Caco-2 (cell line): Measurements from ENCODE around the gene NGEF. TPM values are rescaled to one million over a fixed set of nuclear protein-coding genes. Genes with fewer than 3 reads are reported as not detected.
A peak's percentile ranks its signal among the peaks of the same experiment; 100 is the strongest.

Experiments
- BruUV-seq: library from RNA; stranded (reverse); fragments of 400-500 nt; replicated peaks from 2 replicates; lab custom pipeline; 2021; lab: Mats Ljungman, UMichigan
- CTCF ChIA-PET: fragments of 300-600 bp; sonication (Branson Sonifier 250); formaldehyde crosslinking; loops from one replicate; lab custom pipeline; 2022; ENCODE audit warnings: antibody characterized with exemption; lab: Charles Lee
- POLR2A ChIA-PET: fragments of 300-600 bp; sonication (Branson Sonifier 250); formaldehyde crosslinking; loops from one replicate; lab custom pipeline; 2022; ENCODE audit warnings: antibody characterized with exemption; lab: Charles Lee
- DNase-seq, 2 experiments: peaks; one replicate each; pipeline versions ENCODE4 v3.0.0 to v3.0.0-alpha.2; 2020 to 2022
- H3K27me3 ChIP-seq: replicated peaks from 2 replicates; pipeline ENCODE4 v1.6.0; 2011; ENCODE audit warnings: low read length; ENCODE audit not compliant: control insufficient read depth, insufficient read depth
- H3K36me3 ChIP-seq: 2 replicates; pipeline ENCODE4 v1.5.1; 2011; ENCODE audit warnings: low read length; ENCODE audit not compliant: control insufficient read depth, insufficient read depth
- H3K4me1 ChIP-seq: fragments of 250-450 bp; sonication (Bioruptor Pico); 2 replicates; pipeline ENCODE4 v1.5.1; 2020; ENCODE audit warnings: mild to moderate bottlenecking
- H3K4me3 ChIP-seq: 2 replicates; pipeline ENCODE4 v1.5.1; 2011; ENCODE audit warnings: low read depth, mild to moderate bottlenecking, control low read depth, low read length
- H3K9me3 ChIP-seq: fragments of 250-450 bp; sonication (Bioruptor Pico); 2 replicates; pipeline ENCODE4 v1.5.1; 2020; ENCODE audit warnings: mild to moderate bottlenecking, moderate library complexity
- H3K27ac Mint-ChIP-seq: one replicate; pipeline ENCODE4 v1.8.0; 2022; ENCODE audit warnings: mixed read lengths; ENCODE audit not compliant: unreplicated experiment
- H3K27me3 Mint-ChIP-seq: one replicate; pipeline ENCODE4 v1.8.0; 2022; ENCODE audit warnings: mixed read lengths; ENCODE audit not compliant: insufficient read depth, unreplicated experiment
- H3K36me3 Mint-ChIP-seq: one replicate; pipeline ENCODE4 v1.8.0; 2022; ENCODE audit warnings: mild to moderate bottlenecking, mixed read lengths; ENCODE audit not compliant: insufficient read depth, unreplicated experiment
- H3K4me1 Mint-ChIP-seq: one replicate; pipeline ENCODE4 v1.8.0; 2022; ENCODE audit warnings: low read depth, mixed read lengths; ENCODE audit not compliant: unreplicated experiment
- H3K4me3 Mint-ChIP-seq: one replicate; pipeline ENCODE4 v1.8.0; 2022; ENCODE audit warnings: mild to moderate bottlenecking, moderate library complexity, mixed read lengths; ENCODE audit not compliant: unreplicated experiment
- H3K9me3 Mint-ChIP-seq: one replicate; pipeline ENCODE4 v1.8.0; 2022; ENCODE audit warnings: mixed read lengths; ENCODE audit not compliant: unreplicated experiment
- CTCF ChIP-seq, 2 experiments: fragments of 200-600 bp in 1 of 2; IDR thresholded peaks; 1 replicate in 1 of 2; 2 replicates in 1 of 2; pipeline versions ENCODE4 v1.5.1 to v1.8.0; 2011 to 2022; ENCODE audit warnings: antibody characterized with exemption in 1 of 2, control low read depth in 1 of 2, inconsistent platforms in 1 of 2, low read depth in 1 of 2, low read length in 1 of 2, mild to moderate bottlenecking in 1 of 2, moderate library complexity in 1 of 2; ENCODE audit not compliant: insufficient read depth in 1 of 2, severe bottlenecking in 1 of 2, unreplicated experiment in 1 of 2
- intact Hi-C: fragments of 100-400 bp; cut with micrococcal nuclease; formaldehyde crosslinking; loops from one replicate; pipeline ENCODE4 v1.10.0; 2022; ENCODE audit not compliant: unreplicated experiment
- total RNA-seq: library from RNA; stranded (reverse); gene quantifications from 2 replicates; pipeline ENCODE4 v1.2.3, GENCODE V29; 2022

Gene NGEF
- total RNA-seq, 1 experiment from 2014 or later = 0.77 TPM

- Mint-ChIP-seq H3K27me3 (peaks cover 2% of the 10 kb centered on the region), H3K4me1 (no peaks in the 10 kb centered on the region), H3K27ac (no peak overlapping the region), H3K36me3 (no peaks in the 10 kb centered on the region), H3K9me3 (no peaks in the 10 kb centered on the region), H3K4me3 (no peak overlapping the region)
- Histone ChIP-seq H3K4me3 (no peak overlapping the region), H3K27me3 (no peaks in the 10 kb centered on the region), H3K9me3 (no peaks in the 10 kb centered on the region), H3K4me1 (no peaks in the 10 kb centered on the region), H3K36me3 (no peaks in the 10 kb centered on the region)
- no TSS peak for BruUV-seq
- DNase-seq = no peak
- intact Hi-C loops = no loop called here
- POLR2A ChIA-PET = no interaction called here
- CTCF ChIA-PET = interaction anchor here (0.6 kb wide), 1 partner anchor 579 kb away, joined by 3 read pairs; no protein-coding TSS in a partner anchor
- no peak for TF ChIP-seq CTCF (IDR thresholded peaks at IDR 0.05; ENCODE audit: insufficient read depth in 1 of 2, low read depth in 1 of 2, low read length in 1 of 2, severe bottlenecking in 1 of 2, unreplicated experiment in 1 of 2)
Observed at GRCh38 chr2:232931636-232932035, 81.4 kb downstream of the NGEF start.

- DNase-seq = no peak
- intact Hi-C loops = no loop called here
- Mint-ChIP-seq H3K36me3 (no peaks in the 10 kb centered on the region), H3K9me3 (no peaks in the 10 kb centered on the region), H3K4me3 (no peak overlapping the region), H3K4me1 (no peaks in the 10 kb centered on the region), H3K27ac (no peak overlapping the region), H3K27me3 (peaks cover 6% of the 10 kb centered on the region)
- CTCF ChIA-PET = interaction anchor here (0.5 to 0.6 kb wide), 2 partner anchors 93 to 98 kb away, joined by 3 to 4 read pairs; no protein-coding TSS in a partner anchor
- no peak overlapping the region for H3K4me3 ChIP-seq
- no TSS peak for BruUV-seq
- H3K27me3 ChIP-seq = no peaks in the 10 kb centered on the region
- H3K36me3 ChIP-seq = no peaks in the 10 kb centered on the region
- no peaks in the 10 kb centered on the region for H3K9me3 ChIP-seq
- POLR2A ChIA-PET = no interaction called here
- no peaks in the 10 kb centered on the region for H3K4me1 ChIP-seq
- TF ChIP-seq CTCF (IDR thresholded peaks at IDR 0.05; ENCODE audit: insufficient read depth in 1 of 2, low read depth in 1 of 2, low read length in 1 of 2, severe bottlenecking in 1 of 2, unreplicated experiment in 1 of 2) = no peak
Observed at GRCh38 chr2:232930059-232930400, 83.0 kb downstream of the NGEF start.

- Mint-ChIP-seq H3K4me1 (no peaks in the 10 kb centered on the region), H3K27me3 (peaks cover 6% of the 10 kb centered on the region), H3K27ac (no peak overlapping the region), H3K9me3 (no peaks in the 10 kb centered on the region), H3K4me3 (peak overlapping the region; percentile 46), H3K36me3 (no peaks in the 10 kb centered on the region)
- Histone ChIP-seq H3K27me3 (no peaks in the 10 kb centered on the region), H3K4me3 (no peak overlapping the region), H3K36me3 (no peaks in the 10 kb centered on the region), H3K4me1 (no peaks in the 10 kb centered on the region), H3K9me3 (no peaks in the 10 kb centered on the region)
- no peak for TF ChIP-seq CTCF (IDR thresholded peaks at IDR 0.05; ENCODE audit: insufficient read depth in 1 of 2, low read depth in 1 of 2, low read length in 1 of 2, severe bottlenecking in 1 of 2, unreplicated experiment in 1 of 2)
- CTCF ChIA-PET = interaction anchor here (0.5 kb wide), 1 partner anchor 93 kb away, joined by 4 read pairs; no protein-coding TSS in a partner anchor
- no TSS peak for BruUV-seq
- intact Hi-C loops = no loop called here
- DNase-seq = no peak
- POLR2A ChIA-PET = no interaction called here
Observed at GRCh38 chr2:232929303-232930058, 83.6 kb downstream of the NGEF start.
